HuH-7 (cell line): ENCODE results near the gene CLDN6.
"Not testable (repeated sequence)": the region's sequence is repeated elsewhere in the genome, so short reads cannot be mapped to it uniquely, and the experiment has no call there.

ENCODE experiments used
- DNase-seq: peaks from one replicate; pipeline ENCODE4 v3.0.0; 2011; ENCODE audit warnings: low spot score

Gene CLDN6

GRCh38 chr16:3017794-3018506, at the start of gene CLDN6:
Gene CLDN6, minus strand, starts transcription at chr16:3018183. Its CDS starts 2,162 bp downstream, at chr16:3016021.
- peak; percentile 68 for DNase-seq

GRCh38 chr16:3066440-3066748, 48.4 kb upstream of the CLDN6 start:
- DNase-seq, result no peak

- no peak for DNase-seq
These were observed 47.9 kb upstream of the CLDN6 start for GRCh38 chr16:3065742-3066439.

GRCh38 chr16:3065069-3065741, 47.2 kb upstream of the CLDN6 start, which contains the start of gene IL32:
Gene IL32, plus strand, starts transcription at chr16:3065640. Its CDS starts 172 bp downstream, at chr16:3065812.
- peak; percentile 80 for DNase-seq

- DNase-seq, result no peak
These were observed 45.8 kb upstream of the CLDN6 start for GRCh38 chr16:3063625-3064386.

- DNase-seq, result no peak
These were observed 44.6 kb upstream of the CLDN6 start for GRCh38 chr16:3062553-3062952.

GRCh38 chr16:3060339-3061127, 42.5 kb upstream of the CLDN6 start:
- DNase-seq, result no peak

GRCh38 chr16:3059723-3060242, 41.8 kb upstream of the CLDN6 start:
- no peak for DNase-seq

GRCh38 chr16:3059041-3059722, 41.2 kb upstream of the CLDN6 start:
- peak; percentile 79 for DNase-seq

GRCh38 chr16:3058139-3059030, 40.4 kb upstream of the CLDN6 start:
- DNase-seq, result no peak

- DNase-seq, result no peak
These were observed 39.5 kb upstream of the CLDN6 start for GRCh38 chr16:3057181-3058138.

GRCh38 chr16:3056336-3057180, 38.6 kb upstream of the CLDN6 start:
- no peak for DNase-seq

GRCh38 chr16:3055734-3056115, 37.7 kb upstream of the CLDN6 start:
- not testable (repeated sequence) for DNase-seq

- no peak for DNase-seq
These were observed 37.2 kb upstream of the CLDN6 start for GRCh38 chr16:3054965-3055733.

- not testable (repeated sequence) for DNase-seq
These were observed 35.3 kb upstream of the CLDN6 start for GRCh38 chr16:3053330-3053710.

GRCh38 chr16:3052571-3053329, 34.8 kb upstream of the CLDN6 start:
- not testable (repeated sequence) for DNase-seq
